Coronary artery (tissue), 2 donors: ENCODE results near the gene NPS.

Experiments used
- DNase-seq: peaks from one replicate; pipeline ENCODE4 v3.0.0-alpha.2; 2017; ENCODE audit warnings: low spot score
- H3K27ac ChIP-seq, 2 donors: fragments of 200-600 bp; sonication (generic); one replicate each; pipeline ENCODE4 v1.5.1; 2016 to 2019
- H3K4me3 ChIP-seq: fragments of 200-600 bp; sonication (generic); 2 replicates; pipeline ENCODE4 v1.5.1; 2016; ENCODE audit warnings: mild to moderate bottlenecking, moderate library complexity
- TF ChIP-seq, protein P1 (sequence below): fragments of 200-600 bp; sonication (generic); IDR thresholded peaks from one replicate; pipeline ENCODE4 v1.5.1; 2019; ENCODE audit warnings: antibody characterized with exemption

The NPS gene

GRCh38 chr10:127570036-127570435, 20.9 kb downstream of the NPS start:
- TF ChIP-seq, protein P1, sequence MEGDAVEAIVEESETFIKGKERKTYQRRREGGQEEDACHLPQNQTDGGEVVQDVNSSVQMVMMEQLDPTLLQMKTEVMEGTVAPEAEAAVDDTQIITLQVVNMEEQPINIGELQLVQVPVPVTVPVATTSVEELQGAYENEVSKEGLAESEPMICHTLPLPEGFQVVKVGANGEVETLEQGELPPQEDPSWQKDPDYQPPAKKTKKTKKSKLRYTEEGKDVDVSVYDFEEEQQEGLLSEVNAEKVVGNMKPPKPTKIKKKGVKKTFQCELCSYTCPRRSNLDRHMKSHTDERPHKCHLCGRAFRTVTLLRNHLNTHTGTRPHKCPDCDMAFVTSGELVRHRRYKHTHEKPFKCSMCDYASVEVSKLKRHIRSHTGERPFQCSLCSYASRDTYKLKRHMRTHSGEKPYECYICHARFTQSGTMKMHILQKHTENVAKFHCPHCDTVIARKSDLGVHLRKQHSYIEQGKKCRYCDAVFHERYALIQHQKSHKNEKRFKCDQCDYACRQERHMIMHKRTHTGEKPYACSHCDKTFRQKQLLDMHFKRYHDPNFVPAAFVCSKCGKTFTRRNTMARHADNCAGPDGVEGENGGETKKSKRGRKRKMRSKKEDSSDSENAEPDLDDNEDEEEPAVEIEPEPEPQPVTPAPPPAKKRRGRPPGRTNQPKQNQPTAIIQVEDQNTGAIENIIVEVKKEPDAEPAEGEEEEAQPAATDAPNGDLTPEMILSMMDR = no peak
- Histone ChIP-seq H3K27ac (no peak overlapping the region), H3K4me3 (no peak overlapping the region)
- no peak for DNase-seq

GRCh38 chr10:127571386-127571785, 22.3 kb downstream of the NPS start:
- TF ChIP-seq, protein P1 = no peak
- Histone ChIP-seq H3K4me3 (no peak overlapping the region), H3K27ac (no peak overlapping the region)
- no peak for DNase-seq

DNA sequence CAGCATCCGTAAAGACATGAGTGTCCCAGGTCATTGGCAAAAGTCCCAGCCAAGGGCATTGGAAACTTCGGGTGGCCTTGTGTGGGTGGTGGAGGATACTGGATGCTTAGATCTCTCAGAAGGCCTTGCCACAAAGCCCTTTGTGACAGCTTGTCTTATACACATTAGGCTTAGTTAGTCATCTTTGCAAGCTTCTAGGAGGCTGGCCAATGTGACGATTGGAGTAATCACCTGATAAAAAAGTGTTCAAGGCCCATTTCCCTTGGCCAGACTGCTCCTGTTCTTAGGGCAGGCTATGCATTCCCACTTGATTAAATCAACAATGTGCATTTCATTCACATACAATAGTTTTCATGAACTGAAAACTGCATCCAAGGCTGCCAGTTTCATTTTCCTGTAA, 26.9 kb downstream of the NPS start:
- Histone ChIP-seq H3K4me3 (no peak overlapping the region), H3K27ac (no peak overlapping the region)
- TF ChIP-seq, protein P1 = no peak
- DNase-seq = no peak

DNA sequence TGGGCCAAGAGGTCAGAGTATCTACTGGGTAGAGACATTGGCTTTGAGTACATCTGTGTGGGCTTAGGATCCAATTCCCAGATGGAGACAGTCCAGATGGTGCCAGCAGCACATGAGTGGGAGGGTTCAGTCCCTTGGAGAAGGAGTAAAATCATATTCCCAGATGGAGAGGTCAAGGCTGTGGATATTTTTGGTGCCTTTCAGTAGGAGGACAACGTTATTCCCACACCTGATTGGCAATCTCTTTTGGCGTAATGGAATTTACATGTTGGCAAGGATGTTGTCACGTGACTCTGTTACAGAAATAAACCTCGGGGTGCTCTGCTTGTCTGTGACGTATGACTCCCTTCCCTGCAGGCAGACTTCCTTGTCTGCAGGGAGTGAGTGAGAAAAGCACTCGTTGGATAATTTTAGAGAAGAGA, 27.6 kb downstream of the NPS start:
- TF ChIP-seq, protein P1 = no peak
- Histone ChIP-seq H3K4me3 (no peak overlapping the region), H3K27ac (no peak overlapping the region)
- DNase-seq = no peak

DNA sequence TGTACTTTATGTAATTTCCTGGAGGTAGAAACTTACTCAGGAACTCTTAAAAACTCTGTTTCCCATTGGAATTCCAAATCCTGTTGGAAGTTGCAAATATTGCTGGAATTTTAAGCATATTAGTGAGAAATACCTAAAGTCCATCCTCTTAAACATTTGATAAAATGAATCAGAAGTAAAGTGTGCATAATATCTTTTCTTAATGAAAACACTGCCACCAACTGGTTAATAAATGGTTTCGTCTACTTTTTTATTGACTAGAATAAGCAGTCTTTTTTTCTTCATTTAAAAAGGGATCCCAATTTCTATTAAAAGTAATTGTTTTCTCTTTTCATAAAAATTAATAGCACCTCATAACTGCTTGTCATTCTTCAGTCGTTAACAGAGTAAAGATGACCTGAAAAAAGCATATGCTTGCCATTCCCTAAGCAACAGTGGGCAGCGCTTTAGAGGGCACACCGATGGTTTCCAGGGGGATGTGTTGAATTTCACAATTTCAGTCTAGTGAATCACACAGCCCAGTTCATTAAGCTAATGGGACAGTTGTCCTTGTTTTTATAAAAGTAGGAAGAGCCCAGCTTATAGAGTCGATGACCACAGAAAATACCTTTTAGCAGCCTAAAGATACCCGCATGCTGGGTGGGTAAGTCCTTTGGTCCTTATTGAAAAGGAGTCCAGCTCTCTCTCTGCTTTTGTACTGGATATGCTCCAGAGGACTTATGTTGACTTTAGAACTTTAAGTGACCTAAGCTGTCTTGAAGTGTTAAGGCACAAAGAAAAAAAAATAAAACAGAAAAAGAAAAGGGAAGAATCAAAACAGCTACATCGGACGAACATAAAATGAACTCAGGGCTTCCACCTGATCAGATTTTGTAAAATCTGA, 28.5 kb downstream of the NPS start:
- Histone ChIP-seq H3K27ac (no peak overlapping the region), H3K4me3 (no peak overlapping the region)
- DNase-seq = no peak
- TF ChIP-seq, protein P1 = no peak

- Histone ChIP-seq H3K4me3 (no peak overlapping the region), H3K27ac (no peak overlapping the region)
Observed at GRCh38 chr10:127578259-127578960, 29.3 kb downstream of the NPS start.

More at GRCh38 chr10:127578259-127578960, 29.3 kb downstream of the NPS start:
- TF ChIP-seq, protein P1 = no peak
- no peak for DNase-seq
